RPMI7951 (cell line): Measurements from ENCODE around the gene HCRTR1. TPM values are rescaled to one million over a fixed set of nuclear protein-coding genes. Genes with fewer than 3 reads are reported as not detected.

Experiments
- DNase-seq: peaks from one replicate; pipeline ENCODE4 v3.0.0-alpha.2; 2012; ENCODE audit warnings: low read depth
- total RNA-seq: library from RNA; depleted of rRNA; stranded (reverse); fragments of >200 nt; shearing (Covaris generic); gene quantifications from 2 replicates; pipeline ENCODE4 v1.2.3, GENCODE V29; 2014; rRNA removed

The HCRTR1 gene
- total RNA-seq, 1 experiment from 2014 or later = not detected

- no peak for DNase-seq
Observed at GRCh38 chr1:31667065-31667785, 49.7 kb downstream of the HCRTR1 start.

- no peak for DNase-seq
Observed at GRCh38 chr1:31668303-31668883, 50.9 kb downstream of the HCRTR1 start.

- no peak for DNase-seq
Observed at GRCh38 chr1:31669433-31669785, 51.9 kb downstream of the HCRTR1 start.

GRCh38 chr1:31669786-31670592, 52.5 kb downstream of the HCRTR1 start:
- DNase-seq = peak; percentile 63

GRCh38 chr1:31670593-31670964, 53.1 kb downstream of the HCRTR1 start:
- DNase-seq = no peak

- no peak for DNase-seq
Observed at GRCh38 chr1:31671147-31671546, 53.7 kb downstream of the HCRTR1 start.

- DNase-seq = no peak
Observed at GRCh38 chr1:31671561-31672201, 54.2 kb downstream of the HCRTR1 start.

- no peak for DNase-seq
Observed at GRCh38 chr1:31672986-31673385, 55.5 kb downstream of the HCRTR1 start.

- DNase-seq = no peak
Observed at GRCh38 chr1:31673433-31673832, 55.9 kb downstream of the HCRTR1 start.

- peak; percentile 89 for DNase-seq
Observed at GRCh38 chr1:31674626-31675025, 57.1 kb downstream of the HCRTR1 start.

GRCh38 chr1:31675161-31675560, 57.7 kb downstream of the HCRTR1 start:
- no peak for DNase-seq

GRCh38 chr1:31675756-31676155, 58.3 kb downstream of the HCRTR1 start:
- DNase-seq = no peak

Other genes starting within 250 kb of the HCRTR1 start
- 6.6 and 11.8 TPM in 2 replicates for gene FABP3, start 244.6 kb upstream of the HCRTR1 start, total RNA-seq
- gene SERINC2, start 204.5 kb upstream of the HCRTR1 start, total RNA-seq = 194 and 269 TPM in 2 replicates
- gene TINAGL1, start 41.2 kb upstream of the HCRTR1 start, total RNA-seq = 7.0 and 14.9 TPM in 2 replicates
- 114 and 146 TPM in 2 replicates for gene PEF1, start 27.2 kb downstream of the HCRTR1 start, total RNA-seq
- gene COL16A1, start 86.3 kb downstream of the HCRTR1 start, total RNA-seq = 6.9 and 7.1 TPM in 2 replicates
- 3.4 and 6.7 TPM in 2 replicates for gene ADGRB2, start 146.7 kb downstream of the HCRTR1 start, total RNA-seq
- 9.6 and 12.4 TPM in 2 replicates for gene SPOCD1, start 198.3 kb downstream of the HCRTR1 start, total RNA-seq